NCI-H128 (cell line): ENCODE measurements around the gene SAXO1.
"Not testable (repeated sequence)": the region's sequence is repeated elsewhere in the genome, so short reads cannot be mapped to it uniquely, and the experiment has no call there.

Source experiments
- DNase-seq: peaks from one replicate; lab custom pipeline; 2025; ENCODE audit not compliant: unreplicated experiment; lab: John Stamatoyannopoulos, UW

SAXO1 gene, protein sequence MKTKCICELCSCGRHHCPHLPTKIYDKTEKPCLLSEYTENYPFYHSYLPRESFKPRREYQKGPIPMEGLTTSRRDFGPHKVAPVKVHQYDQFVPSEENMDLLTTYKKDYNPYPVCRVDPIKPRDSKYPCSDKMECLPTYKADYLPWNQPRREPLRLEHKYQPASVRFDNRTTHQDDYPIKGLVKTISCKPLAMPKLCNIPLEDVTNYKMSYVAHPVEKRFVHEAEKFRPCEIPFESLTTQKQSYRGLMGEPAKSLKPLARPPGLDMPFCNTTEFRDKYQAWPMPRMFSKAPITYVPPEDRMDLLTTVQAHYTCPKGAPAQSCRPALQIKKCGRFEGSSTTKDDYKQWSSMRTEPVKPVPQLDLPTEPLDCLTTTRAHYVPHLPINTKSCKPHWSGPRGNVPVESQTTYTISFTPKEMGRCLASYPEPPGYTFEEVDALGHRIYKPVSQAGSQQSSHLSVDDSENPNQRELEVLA

GRCh38 chr9:19033015-19033414, at the start of gene SAXO1:
TSS of gene SAXO1 (minus strand) at chr9:19033209. CDS start at chr9:19032908, 301 bp downstream.
- DNase-seq, result no peak

GRCh38 chr9:19074836-19075235, 41.8 kb upstream of the SAXO1 start:
- no peak for DNase-seq

DNA sequence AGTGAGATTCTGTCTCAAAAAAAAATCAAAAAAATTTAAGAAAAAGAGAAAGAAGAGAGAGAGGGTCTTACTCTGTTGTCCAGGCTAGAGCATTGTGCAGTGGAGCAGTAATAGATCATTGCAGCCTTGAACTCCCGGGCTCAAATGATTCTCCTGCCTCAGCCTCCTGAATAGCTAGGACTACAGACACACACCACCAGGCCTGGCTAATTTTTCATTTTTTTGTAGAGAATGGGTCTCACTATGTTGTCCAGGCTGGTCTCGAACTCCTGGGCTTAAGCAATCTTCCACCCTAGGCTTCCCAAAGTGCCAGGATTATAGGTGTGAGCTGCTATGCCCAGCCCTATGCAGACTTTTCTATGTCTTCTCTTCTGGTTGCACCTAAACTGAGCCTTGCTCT, 41.2 kb upstream of the SAXO1 start:
- DNase-seq, result no peak

- no peak for DNase-seq
Observed at GRCh38 chr9:19057033-19057432, 24.0 kb upstream of the SAXO1 start.

DNA sequence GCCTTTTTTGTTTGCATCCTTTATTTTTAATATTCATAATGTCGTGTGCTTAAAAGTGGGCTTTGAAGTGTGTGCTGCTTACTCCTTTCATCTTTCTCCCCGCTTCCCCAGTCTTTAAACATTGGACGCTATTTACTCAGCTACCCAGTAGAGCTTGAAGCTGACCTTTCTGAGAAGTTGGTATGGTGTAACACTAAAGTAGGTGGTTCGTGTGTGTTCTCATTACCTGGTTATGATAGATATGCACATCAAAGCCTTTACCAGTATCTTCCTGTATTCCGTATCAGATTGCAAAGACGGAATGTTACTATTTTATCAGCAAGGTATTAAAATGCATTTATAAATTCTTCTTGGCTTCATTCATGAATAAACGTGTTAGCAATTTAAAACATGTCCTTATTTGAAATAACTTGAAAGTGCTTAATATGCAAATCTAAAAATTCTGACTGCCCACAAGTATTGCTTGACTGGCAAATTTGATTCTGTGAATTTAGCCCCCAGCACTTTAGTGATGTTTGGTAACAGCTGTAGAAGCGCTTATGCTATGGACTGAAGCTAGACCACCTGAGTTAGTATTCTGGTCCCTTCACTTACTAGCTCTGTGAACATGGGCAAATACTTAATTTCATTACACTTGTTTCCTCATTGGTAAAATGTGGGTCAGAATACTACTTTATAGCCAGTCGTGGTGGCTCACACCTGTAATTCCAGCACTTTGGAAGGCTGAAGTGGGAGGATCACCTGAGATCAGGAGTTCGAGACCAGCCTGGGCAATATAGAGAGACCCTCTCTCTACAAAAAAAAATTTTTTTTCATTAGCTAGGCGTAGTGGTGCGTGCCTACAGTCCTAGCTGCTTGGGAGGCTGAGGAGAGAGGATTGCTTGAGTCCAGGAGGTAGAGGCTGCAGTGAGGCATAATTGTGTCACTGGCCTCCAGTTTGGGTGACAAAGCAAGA, 17.9 kb upstream of the SAXO1 start:
- DNase-seq, result no peak

GRCh38 chr9:19049917-19050636, 17.1 kb upstream of the SAXO1 start:
- DNase-seq, result no peak

- DNase-seq, result peak; percentile 99
Observed at GRCh38 chr9:19048966-19049916, 16.2 kb upstream of the SAXO1 start, which contains the start of gene RRAGA. TSS of gene RRAGA (plus strand) at chr9:19049427. CDS start at chr9:19049660, 233 bp downstream.

GRCh38 chr9:19036611-19037010, 3.6 kb upstream of the SAXO1 start:
- DNase-seq, result no peak

GRCh38 chr9:19032406-19032805, 603 bp downstream of the SAXO1 start:
- DNase-seq, result no peak

GRCh38 chr9:19030899-19031298, 2.1 kb downstream of the SAXO1 start:
- no peak for DNase-seq

- DNase-seq, result no peak
Observed at GRCh38 chr9:19028835-19029451, 4.1 kb downstream of the SAXO1 start.

DNA sequence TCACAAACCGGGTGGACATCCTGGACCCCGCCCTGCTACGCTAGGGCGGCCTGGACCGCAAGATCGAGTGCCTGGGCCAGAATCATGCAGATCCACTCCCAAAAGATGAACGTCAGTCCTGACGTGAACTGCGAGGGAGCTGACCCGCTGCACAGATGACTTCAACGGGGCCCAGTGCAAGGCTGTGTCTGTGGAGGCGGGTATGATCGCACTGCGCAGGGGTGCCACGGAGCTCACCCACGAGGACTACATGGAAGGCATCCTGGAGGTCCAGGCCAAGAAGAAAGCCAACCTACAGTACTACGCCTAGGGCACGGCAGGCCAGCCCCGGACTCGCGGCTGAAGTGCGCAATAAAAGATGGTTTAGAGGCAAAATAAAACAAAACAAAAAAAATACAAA, 5.2 kb downstream of the SAXO1 start:
- DNase-seq, result no peak

DNA sequence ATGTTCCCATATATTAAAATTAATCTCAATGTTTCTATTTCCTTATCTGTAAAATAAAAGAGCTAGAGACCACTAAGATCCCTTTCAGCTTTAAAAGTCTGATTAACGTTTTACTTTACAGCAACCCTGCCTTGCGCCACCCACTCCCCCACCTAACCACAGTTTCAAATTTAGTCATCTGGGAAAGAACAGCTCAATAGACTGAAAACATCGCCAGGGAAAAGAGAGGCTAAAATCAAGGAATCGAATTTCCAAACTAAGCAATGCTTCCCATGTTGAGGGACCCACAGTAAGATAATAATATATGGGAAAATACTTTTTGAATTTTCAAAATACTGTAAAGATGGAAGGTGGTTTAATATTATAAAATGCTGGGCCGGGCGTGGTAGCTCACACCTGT, 6.6 kb downstream of the SAXO1 start:
- no peak for DNase-seq

DNA sequence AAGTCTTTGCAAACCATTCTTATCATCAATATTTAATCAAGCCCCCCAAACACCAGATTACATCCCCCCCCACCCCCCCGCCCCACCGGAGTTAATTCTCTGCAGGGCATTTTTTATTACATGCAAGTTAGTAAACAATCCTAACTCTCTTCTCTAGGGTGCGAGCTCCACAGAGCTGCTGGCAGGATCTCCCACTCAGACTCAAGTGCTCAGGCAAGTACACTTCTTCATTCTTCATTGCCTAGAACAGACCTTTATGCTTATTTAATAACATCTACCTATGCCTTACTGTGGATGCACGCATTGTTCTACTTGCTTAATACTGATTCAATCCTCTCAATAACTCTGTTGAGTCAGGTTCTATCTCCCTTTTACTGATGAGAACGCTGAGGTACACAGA, 9.9 kb downstream of the SAXO1 start:
- DNase-seq, result no peak

DNA sequence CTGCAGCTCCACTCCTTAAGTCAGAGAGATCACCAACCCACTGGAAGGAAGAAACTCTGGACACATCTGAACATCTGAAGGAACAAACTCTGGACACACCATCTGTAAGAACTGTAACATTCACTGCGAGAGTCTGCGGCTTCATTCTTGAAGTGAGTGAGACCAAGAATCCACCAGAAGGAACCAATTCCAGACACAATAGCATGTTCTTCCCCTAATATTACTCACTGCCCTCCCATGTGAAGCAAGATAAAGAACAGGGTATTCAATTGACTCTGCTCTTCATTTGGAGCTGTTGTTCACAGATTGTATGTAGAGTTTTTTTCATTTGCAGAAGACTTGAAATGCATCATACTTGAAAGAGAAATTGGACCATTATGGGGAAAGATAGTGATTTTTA, 10.8 kb downstream of the SAXO1 start:
- no peak for DNase-seq

GRCh38 chr9:19021649-19022048, 11.4 kb downstream of the SAXO1 start:
- not testable (repeated sequence) for DNase-seq

DNA sequence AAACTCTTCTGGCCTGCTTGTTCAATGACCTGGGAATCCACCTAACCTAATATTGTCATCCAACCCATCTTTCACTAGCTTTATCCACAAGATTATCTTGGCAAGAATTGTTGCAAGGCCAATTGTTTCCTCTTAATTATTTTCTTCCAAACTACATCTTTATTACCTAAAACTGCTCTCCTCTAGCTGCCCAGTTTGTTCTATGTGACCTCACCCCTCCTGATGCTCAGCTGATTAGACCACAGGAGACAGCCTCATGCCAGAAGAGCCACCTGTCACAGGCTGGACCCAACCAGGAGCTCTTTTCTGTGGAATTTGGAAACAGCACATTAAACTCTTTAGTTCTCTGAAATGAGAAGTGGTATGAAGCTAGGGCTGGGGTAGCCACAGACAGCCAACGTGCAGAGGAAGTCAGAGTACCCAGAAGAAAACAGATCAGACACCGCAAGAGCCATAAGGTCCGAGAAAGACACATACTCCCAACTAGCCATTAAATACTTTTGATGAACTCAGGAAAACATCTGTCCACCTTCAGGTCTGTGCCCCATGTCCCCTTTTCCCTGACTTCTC, 12.0 kb downstream of the SAXO1 start:
- no peak for DNase-seq

GRCh38 chr9:19018201-19018600, 14.8 kb downstream of the SAXO1 start:
- no peak for DNase-seq

DNA sequence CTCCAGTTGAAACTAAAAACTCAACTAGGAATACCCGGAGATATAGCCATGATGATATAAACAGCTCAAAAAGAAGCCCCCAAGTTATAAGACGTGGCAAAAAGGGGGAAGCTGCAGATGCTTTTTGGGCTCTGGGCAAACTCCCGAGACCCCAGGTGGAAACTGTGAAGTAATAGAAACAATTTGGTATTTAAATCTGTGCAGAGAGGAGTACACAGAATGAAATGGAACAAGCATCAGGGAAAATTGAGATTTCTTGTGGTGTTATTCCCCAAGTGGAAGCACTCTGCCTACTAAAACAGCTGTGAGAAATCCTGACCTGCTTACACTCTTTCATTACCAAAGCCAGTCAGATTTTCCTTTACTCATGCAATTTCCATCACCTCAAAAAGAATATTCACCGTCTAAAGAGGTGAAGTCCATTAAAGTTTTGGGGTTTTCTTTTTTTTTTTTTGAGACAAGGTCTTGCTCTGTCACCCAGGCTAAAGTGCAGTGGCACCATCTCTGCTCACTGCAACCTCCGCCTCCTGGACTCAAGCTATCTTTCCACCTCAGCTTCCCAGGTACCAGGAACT, 23.5 kb downstream of the SAXO1 start:
- DNase-seq, result no peak
